ENCODE measurements around the gene PIGO. TPM values are rescaled to one million over a fixed set of nuclear protein-coding genes. Genes with fewer than 3 reads are reported as not detected.

PIGO gene
- 10 to 100 TPM; 19.3 to 20.9 TPM for total RNA-seq

GRCh38 chr9:35096035-35096849 lies at the start of gene PIGO:
PIGO (minus strand) TSS chr9:35096591; CDS start chr9:35095565, 1,026 bp downstream.
- intact Hi-C loops (cut with micrococcal nuclease): loop anchor here (1.0 to 2.0 kb wide), 6 partner anchors 15 to 197 kb away; partner anchors contain the start of genes DNAJB5 and VCP
- peak within 1 kb of the TSS; percentile 84 for H3K4me3 Mint-ChIP-seq
- H3K4me1 Mint-ChIP-seq (ENCODE audit: low read depth): peaks cover 27% of the 10 kb centered on the region
- DNase-seq: peak; percentile 93
- H3K36me3 Mint-ChIP-seq: peaks cover 27% of the 10 kb centered on the region
- H3K9me3 Mint-ChIP-seq: no peaks in the 10 kb centered on the region
- POLR2A ChIA-PET: interaction anchor here (0.9 to 2.9 kb wide), 7 partner anchors 9 to 45 kb away, joined by 3 to 23 read pairs (median 4); partner anchors contain the start of genes ATOSB, FANCG and VCP
- peak within 1 kb of the TSS; percentile 93 for H3K27ac Mint-ChIP-seq
- CTCF ChIA-PET: interaction anchor here (0.7 to 6.7 kb wide), 19 partner anchors 8 to 476 kb away, joined by 3 to 40 read pairs (median 3); partner anchors contain the start of genes ATOSB, DCTN3, FANCG and VCP
- H3K27me3 Mint-ChIP-seq: no peaks in the 10 kb centered on the region

GRCh38 chr9:35142037-35142436 lies 45.6 kb upstream of the PIGO start:
- Mint-ChIP-seq H3K36me3 (peaks cover 5% of the 10 kb centered on the region), H3K9me3 (peaks cover 28% of the 10 kb centered on the region), H3K4me1 (ENCODE audit: low read depth) (no peaks in the 10 kb centered on the region), H3K4me3 (no peak overlapping the region), H3K27ac (no peak overlapping the region), H3K27me3 (no peaks in the 10 kb centered on the region)
- intact Hi-C loops (cut with micrococcal nuclease): no loop called here
- no peak for DNase-seq
- ChIA-PET CTCF (no interaction called here), POLR2A (interaction anchor here (0.6 kb wide), 1 partner anchor 44 kb away, joined by 5 read pairs; no protein-coding TSS in a partner anchor)

- Mint-ChIP-seq H3K36me3 (peaks cover 5% of the 10 kb centered on the region), H3K4me3 (no peak overlapping the region), H3K27me3 (no peaks in the 10 kb centered on the region), H3K4me1 (ENCODE audit: low read depth) (no peaks in the 10 kb centered on the region), H3K27ac (no peak overlapping the region), H3K9me3 (peaks cover 21% of the 10 kb centered on the region)
- no peak for DNase-seq
- ChIA-PET CTCF (no interaction called here), POLR2A (no interaction called here)
- intact Hi-C loops (cut with micrococcal nuclease): no loop called here
Observed at GRCh38 chr9:35140093-35140492, 43.7 kb upstream of the PIGO start.

GRCh38 chr9:35136866-35137265 lies 40.5 kb upstream of the PIGO start:
- H3K36me3 Mint-ChIP-seq: no peaks in the 10 kb centered on the region
- CTCF ChIA-PET: interaction anchor here (1.4 kb wide), 1 partner anchor 20 kb away, joined by 6 read pairs; no protein-coding TSS in a partner anchor
- intact Hi-C loops (cut with micrococcal nuclease): no loop called here
- POLR2A ChIA-PET: no interaction called here
- peaks cover 11% of the 10 kb centered on the region for H3K9me3 Mint-ChIP-seq
- no peak overlapping the region for H3K27ac Mint-ChIP-seq
- H3K27me3 Mint-ChIP-seq: no peaks in the 10 kb centered on the region
- DNase-seq: no peak
- H3K4me3 Mint-ChIP-seq: no peak overlapping the region
- no peaks in the 10 kb centered on the region for H3K4me1 Mint-ChIP-seq (ENCODE audit: low read depth)

- no peak for DNase-seq
- ChIA-PET CTCF (interaction anchor here (1.4 kb wide), 1 partner anchor 19 kb away, joined by 6 read pairs; no protein-coding TSS in a partner anchor), POLR2A (no interaction called here)
- intact Hi-C loops (cut with micrococcal nuclease): no loop called here
- Mint-ChIP-seq H3K36me3 (no peaks in the 10 kb centered on the region), H3K27ac (no peak overlapping the region), H3K4me3 (no peak overlapping the region), H3K9me3 (peaks cover 8% of the 10 kb centered on the region), H3K27me3 (no peaks in the 10 kb centered on the region), H3K4me1 (ENCODE audit: low read depth) (no peaks in the 10 kb centered on the region)
Observed at GRCh38 chr9:35135988-35136387, 39.6 kb upstream of the PIGO start.

- no peaks in the 10 kb centered on the region for H3K4me1 Mint-ChIP-seq (ENCODE audit: low read depth)
- ChIA-PET POLR2A (no interaction called here), CTCF (no interaction called here)
- no peaks in the 10 kb centered on the region for H3K36me3 Mint-ChIP-seq
- no peak overlapping the region for H3K4me3 Mint-ChIP-seq
- no peak overlapping the region for H3K27ac Mint-ChIP-seq
- peaks cover 7% of the 10 kb centered on the region for H3K9me3 Mint-ChIP-seq
- no peak for DNase-seq
- intact Hi-C loops (cut with micrococcal nuclease): no loop called here
- no peaks in the 10 kb centered on the region for H3K27me3 Mint-ChIP-seq
Observed at GRCh38 chr9:35134920-35135319, 38.5 kb upstream of the PIGO start.

GRCh38 chr9:35116898-35117551 lies 20.6 kb upstream of the PIGO start:
- no peaks in the 10 kb centered on the region for H3K36me3 Mint-ChIP-seq
- no peaks in the 10 kb centered on the region for H3K27me3 Mint-ChIP-seq
- ChIA-PET POLR2A (interaction anchor here (0.8 kb wide), 1 partner anchor 15 kb away, joined by 3 read pairs; no protein-coding TSS in a partner anchor), CTCF (interaction anchor here (0.7 to 4.9 kb wide), 24 partner anchors 11 to 1865 kb away, joined by 3 to 60 read pairs (median 4); partner anchors contain the start of genes STOML2 and UNC13B)
- intact Hi-C loops (cut with micrococcal nuclease): loop anchor here (1.0 to 5.0 kb wide), 9 partner anchors 21 to 659 kb away; partner anchors contain the start of genes DNAI1, DNAJB5, FAM219A and PIGO
- peak overlapping the region; percentile 81 for H3K4me3 Mint-ChIP-seq
- no peaks in the 10 kb centered on the region for H3K9me3 Mint-ChIP-seq
- peak; percentile 91 for DNase-seq
- H3K4me1 Mint-ChIP-seq (ENCODE audit: low read depth): peaks cover 33% of the 10 kb centered on the region
- H3K27ac Mint-ChIP-seq: peak overlapping the region; percentile 91

- H3K9me3 Mint-ChIP-seq: no peaks in the 10 kb centered on the region
- POLR2A ChIA-PET: interaction anchor here (0.8 to 1.1 kb wide), 2 partner anchors 15 to 20 kb away, joined by 3 to 4 read pairs; partner anchors contain the start of gene PIGO
- H3K36me3 Mint-ChIP-seq: no peaks in the 10 kb centered on the region
- intact Hi-C loops (cut with micrococcal nuclease): loop anchor here (1.0 to 5.0 kb wide), 9 partner anchors 20 to 658 kb away; partner anchors contain the start of genes DNAI1, DNAJB5, FAM219A and PIGO
- CTCF ChIA-PET: interaction anchor here (0.7 to 4.9 kb wide), 22 partner anchors 11 to 1865 kb away, joined by 3 to 60 read pairs (median 4); partner anchors contain the start of genes STOML2 and UNC13B
- peaks cover 38% of the 10 kb centered on the region for H3K4me1 Mint-ChIP-seq (ENCODE audit: low read depth)
- H3K27me3 Mint-ChIP-seq: no peaks in the 10 kb centered on the region
- DNase-seq: no peak
- H3K27ac Mint-ChIP-seq: peak overlapping the region; percentile 91
- peak overlapping the region; percentile 81 for H3K4me3 Mint-ChIP-seq
Observed at GRCh38 chr9:35116539-35116897, 20.1 kb upstream of the PIGO start.

GRCh38 chr9:35115680-35116538 lies 19.5 kb upstream of the PIGO start, which contains the start of gene ATOSB:
ATOSB (minus strand) TSS chr9:35115862; CDS start chr9:35108274, 7,588 bp downstream.
- H3K9me3 Mint-ChIP-seq: no peaks in the 10 kb centered on the region
- ChIA-PET CTCF (interaction anchor here (0.6 to 4.9 kb wide), 14 partner anchors 8 to 766 kb away, joined by 3 to 60 read pairs (median 4); partner anchors contain the start of genes PIGO, STOML2 and UNC13B), POLR2A (interaction anchor here (0.6 to 6.6 kb wide), 3 partner anchors 19 to 44 kb away, joined by 3 to 37 read pairs (median 4); partner anchors contain the start of genes PIGO and VCP)
- H3K27ac Mint-ChIP-seq: peak within 1 kb of the TSS; percentile 91
- peak within 1 kb of the TSS; percentile 81 for H3K4me3 Mint-ChIP-seq
- DNase-seq: peak; percentile 96
- H3K4me1 Mint-ChIP-seq (ENCODE audit: low read depth): peaks cover 40% of the 10 kb centered on the region
- intact Hi-C loops (cut with micrococcal nuclease): loop anchor here (1.0 to 5.0 kb wide), 12 partner anchors 13 to 658 kb away; partner anchors contain the start of genes DNAI1, DNAJB5, FAM219A and PIGO
- no peaks in the 10 kb centered on the region for H3K36me3 Mint-ChIP-seq
- H3K27me3 Mint-ChIP-seq: no peaks in the 10 kb centered on the region

- H3K9me3 Mint-ChIP-seq: no peaks in the 10 kb centered on the region
- CTCF ChIA-PET: interaction anchor here (0.6 to 4.9 kb wide), 13 partner anchors 9 to 767 kb away, joined by 3 to 60 read pairs (median 4); partner anchors contain the start of genes PIGO and STOML2
- peaks cover 45% of the 10 kb centered on the region for H3K4me1 Mint-ChIP-seq (ENCODE audit: low read depth)
- peak overlapping the region; percentile 91 for H3K27ac Mint-ChIP-seq
- peak; percentile 64 for DNase-seq
- H3K36me3 Mint-ChIP-seq: no peaks in the 10 kb centered on the region
- intact Hi-C loops (cut with micrococcal nuclease): loop anchor here (1.0 to 5.0 kb wide), 9 partner anchors 12 to 702 kb away; partner anchors contain the start of genes CREB3, HINT2, STOML2 and TLN1
- H3K27me3 Mint-ChIP-seq: no peaks in the 10 kb centered on the region
- POLR2A ChIA-PET: interaction anchor here (1.0 to 6.6 kb wide), 4 partner anchors 11 to 43 kb away, joined by 3 to 37 read pairs (median 10); partner anchors contain the start of genes PIGO, STOML2 and VCP
- H3K4me3 Mint-ChIP-seq: peak overlapping the region; percentile 81
Observed at GRCh38 chr9:35114840-35115628, 18.6 kb upstream of the PIGO start.

Data from activated CD4-positive, alpha-beta memory T cell treated with anti-CD3 and anti-CD28 coated beads for 36 hours (primary cell).